TTC549 (cell line): ENCODE measurements around the gene RBL2.
"Not testable (repeated sequence)": the region's sequence is repeated elsewhere in the genome, so short reads cannot be mapped to it uniquely, and the experiment has no call there.

Experiments used
- FAIRE-seq: peaks from 2 replicates; lab custom pipeline; 2012; peaks lifted over from hg19 to GRCh38; lab: Jason Lieb, UNC

Gene RBL2

DNA sequence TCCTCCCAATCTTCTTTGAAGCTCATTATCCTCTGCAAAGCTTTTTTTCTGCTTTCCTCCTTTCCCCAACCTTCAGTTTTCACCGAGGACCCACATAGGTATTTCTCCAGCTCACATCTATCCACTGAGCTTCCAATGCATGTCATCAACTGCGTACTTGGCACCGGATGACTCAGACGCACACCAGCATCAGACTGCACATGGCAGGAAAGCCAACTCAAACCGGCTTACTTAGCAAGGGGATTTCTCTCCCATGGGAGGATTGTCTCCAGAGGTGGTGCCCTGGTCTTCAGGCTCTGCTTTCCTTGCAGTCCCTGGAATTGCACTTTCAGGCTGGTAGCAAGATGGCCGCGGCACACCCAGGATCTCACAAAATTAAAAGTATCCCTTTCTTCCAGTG is 70.4 kb downstream of the RBL2 start:
- no peak for FAIRE-seq

DNA sequence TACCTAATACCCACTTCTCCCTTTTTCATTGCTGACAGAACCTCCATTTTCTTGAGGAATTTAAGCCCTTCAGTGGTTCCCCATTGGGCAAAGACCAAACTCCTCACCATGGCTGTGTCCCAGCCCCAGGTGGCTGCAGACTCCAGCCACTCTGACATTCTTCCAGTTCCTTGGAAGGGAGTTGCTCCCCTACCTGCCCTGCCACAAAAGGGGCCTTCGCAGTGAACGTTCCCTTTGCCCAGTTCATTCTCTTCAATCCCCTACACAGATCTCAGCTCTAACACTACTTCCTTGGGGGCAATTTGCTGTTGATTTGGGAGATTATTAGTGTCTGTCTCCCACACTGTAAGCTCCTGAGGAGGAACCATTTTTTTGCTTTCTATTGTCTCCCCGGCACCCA is 72.0 kb downstream of the RBL2 start:
- no peak for FAIRE-seq

DNA sequence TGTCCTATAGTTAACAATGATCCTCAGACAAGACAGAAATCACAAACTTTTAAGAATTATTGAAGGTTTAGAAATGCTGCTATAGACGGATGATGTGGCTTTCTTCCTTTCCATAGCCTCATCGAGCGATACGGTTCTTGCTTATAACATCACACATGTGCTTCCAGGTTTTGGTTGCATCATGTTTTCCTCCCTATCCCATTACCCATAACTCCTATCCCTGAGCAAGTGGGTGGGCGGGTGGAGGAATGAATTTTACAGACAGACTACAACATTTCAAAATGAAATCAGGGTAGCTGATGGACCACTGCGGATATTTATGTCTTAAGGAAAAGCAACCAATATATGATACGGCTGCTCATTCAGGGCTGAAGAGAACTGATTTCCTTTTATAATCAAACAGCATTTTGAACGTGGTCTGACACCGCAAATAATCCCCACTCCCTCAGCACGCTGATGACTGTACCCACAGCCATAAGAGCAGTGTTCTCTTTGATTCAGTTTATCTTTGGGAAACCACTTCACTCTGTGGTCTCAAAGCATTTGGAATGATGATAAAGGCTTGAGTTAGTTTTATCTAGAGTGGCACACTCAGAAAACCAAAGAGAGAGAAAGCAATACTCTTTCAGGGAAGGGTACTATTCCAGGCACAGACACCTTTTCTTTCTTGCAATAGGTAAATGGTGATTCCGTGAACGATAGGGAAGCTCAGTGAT is 73.4 kb downstream of the RBL2 start:
- no peak for FAIRE-seq

DNA sequence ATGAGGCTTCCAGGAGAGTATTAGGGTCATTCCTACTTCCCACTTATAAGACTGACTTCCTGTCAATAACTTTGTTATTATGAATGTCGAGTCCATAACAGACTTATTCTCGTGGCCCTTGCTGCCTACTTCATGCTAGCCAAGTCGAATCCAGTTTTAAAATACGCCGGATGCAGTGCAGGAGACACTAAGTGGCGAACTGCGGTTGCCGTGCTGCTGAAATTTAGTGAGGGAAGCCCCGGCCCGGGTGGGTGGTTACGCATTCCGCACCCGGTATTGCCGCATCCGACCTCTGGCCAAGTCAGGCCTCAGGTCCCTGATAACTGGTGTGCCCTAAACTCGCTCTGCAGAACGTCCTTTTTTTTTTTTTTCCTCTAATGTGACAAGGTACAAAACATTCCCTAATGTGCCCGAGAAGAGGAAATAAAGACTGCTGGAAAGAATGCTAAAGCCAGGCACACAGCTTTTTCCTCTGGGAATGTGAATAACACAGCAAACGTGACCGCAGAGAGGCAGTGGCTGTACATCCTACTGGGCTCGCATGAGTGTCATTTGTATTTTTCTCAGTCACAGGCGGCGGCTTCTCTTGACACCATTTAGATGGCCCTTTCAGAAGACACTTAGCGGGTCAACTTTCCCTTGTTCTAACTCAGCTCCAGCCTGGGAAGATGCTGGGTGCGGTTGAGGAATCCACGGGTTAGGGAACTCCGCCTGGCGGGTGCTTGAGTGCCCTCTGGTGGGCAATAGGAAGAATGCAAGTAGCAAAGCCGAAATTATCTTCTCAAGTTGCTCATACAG is 75.8 kb downstream of the RBL2 start:
- FAIRE-seq: no peak

DNA sequence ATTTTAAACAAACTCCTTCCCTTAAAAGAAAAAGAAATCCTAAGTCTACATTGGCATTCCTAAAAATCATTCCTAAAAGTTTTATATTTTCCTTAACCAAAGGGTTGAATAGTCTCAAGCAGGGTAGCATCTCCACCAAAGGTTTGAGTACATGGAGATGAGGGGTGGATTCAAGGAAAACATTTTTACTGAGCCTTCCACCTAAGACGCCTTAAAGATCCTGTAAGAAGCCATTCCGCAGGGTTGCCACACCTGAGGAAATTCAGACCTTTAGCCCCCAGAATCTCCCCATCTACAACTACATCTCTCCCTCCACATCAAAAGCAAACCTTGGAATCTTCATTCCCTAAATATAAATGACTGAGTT is 76.4 kb downstream of the RBL2 start:
- no peak for FAIRE-seq

DNA sequence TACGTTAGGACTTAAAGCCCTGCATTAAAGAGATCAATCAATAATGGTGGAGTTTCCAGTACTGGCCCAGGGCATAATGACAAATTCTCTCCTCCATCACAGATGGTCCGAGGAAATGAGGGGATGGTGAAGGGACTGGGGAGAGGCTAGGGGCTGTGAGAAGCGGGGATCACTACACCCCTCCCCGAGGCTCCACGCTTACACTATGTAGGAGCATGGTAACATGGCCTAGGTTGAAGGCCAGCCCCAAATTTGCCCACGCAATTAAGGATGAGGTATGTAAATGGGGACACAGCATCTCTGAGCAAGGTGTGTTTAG is 76.8 kb downstream of the RBL2 start:
- no peak for FAIRE-seq

DNA sequence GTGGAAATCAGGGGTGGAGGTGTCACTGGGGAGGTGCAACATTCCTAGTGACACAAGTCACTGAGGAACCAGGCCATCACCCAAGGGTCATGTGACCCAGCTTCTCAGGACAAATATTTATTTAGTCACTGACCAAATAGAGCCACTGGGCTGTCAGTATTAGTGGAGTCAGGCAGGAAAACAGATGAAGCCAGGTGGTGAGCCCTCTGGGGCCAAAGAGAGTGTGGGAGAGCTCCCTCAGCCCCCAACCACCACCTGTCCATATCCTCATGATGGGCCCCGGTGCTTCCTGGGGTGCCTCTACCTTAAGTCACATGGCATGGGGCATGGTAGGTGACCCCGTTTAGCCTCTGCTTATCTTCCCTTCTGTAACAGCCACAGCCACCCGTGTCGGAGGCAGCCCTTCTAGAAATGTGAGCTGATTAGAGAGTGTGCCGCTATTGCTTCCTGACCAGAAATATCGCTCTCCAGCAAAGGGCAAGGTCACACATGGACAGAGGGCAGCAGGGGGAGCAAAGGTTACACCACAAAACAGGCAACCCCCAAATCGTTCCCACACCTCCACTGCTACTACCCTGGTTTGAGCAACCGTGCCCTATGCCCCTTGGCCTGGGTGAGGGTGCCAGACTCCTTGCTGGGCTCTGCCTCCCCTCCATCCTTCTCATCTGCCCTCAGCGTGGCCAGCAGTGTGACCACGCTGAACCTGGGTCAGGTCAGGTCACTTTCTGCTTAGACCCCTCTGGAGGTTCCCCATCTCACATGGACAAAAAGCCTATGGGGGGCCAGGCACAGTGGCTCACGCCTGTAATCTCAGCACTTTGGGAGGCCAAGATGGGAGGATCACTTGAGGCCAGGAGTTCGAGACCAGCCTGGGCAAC is 77.4 kb downstream of the RBL2 start:
- no peak for FAIRE-seq

DNA sequence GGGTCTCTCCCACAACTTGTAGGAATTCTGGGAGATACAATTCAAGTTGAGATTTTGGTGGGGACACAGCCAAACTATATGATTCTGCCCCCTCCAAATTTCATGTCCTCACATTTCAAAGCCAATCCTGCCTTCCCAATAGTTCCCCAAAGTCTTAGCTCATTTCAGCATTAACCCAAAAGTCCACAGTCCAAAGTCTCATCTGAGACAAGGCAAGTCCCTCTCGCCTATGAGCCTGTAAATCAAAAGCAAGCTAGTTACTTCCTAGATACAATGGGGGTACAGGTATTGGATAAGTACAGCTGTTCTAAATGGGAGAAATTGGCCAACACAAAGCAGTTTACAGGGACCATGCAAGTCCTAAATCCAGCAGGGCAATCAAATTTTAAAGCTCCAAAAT is 78.5 kb downstream of the RBL2 start:
- not testable (repeated sequence) for FAIRE-seq

DNA sequence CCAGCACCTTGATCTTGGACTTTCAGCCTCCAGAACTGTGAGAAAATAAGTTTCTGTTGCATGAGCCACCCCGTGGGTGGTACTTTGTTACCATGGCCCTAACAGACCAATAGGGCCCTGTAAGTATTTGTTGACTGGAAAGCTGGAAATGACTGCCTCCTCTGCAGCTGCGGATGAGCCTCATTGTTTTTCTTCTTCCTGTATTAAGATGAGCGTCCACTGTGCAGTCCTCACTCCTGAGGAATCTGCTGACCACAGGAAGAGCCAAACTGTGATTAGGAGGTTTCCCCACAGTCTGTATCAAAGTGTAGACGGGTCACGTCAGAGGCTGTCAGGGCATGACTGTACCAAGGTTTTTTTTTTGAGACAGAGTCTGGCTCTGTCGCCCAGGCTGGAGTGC is 81.0 kb downstream of the RBL2 start:
- no peak for FAIRE-seq

DNA sequence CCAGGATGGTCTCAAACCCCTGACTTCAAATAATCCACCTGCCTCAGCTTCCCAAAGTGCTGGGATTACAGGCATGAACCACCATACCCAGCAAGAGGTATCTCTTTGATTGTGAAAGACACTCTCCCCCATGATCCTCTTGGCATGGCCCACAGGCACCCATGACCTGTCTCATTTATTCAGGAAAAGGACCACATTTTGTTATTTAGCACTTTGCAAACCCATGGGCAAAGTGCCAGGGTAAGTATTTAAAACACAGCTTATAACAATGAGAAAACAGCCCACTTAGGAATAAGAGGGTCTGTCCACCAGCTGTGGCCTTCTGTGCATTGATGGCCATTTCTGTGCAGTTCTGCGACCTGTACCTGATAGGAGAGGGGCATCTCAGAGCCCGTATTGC is 81.5 kb downstream of the RBL2 start:
- FAIRE-seq: no peak

DNA sequence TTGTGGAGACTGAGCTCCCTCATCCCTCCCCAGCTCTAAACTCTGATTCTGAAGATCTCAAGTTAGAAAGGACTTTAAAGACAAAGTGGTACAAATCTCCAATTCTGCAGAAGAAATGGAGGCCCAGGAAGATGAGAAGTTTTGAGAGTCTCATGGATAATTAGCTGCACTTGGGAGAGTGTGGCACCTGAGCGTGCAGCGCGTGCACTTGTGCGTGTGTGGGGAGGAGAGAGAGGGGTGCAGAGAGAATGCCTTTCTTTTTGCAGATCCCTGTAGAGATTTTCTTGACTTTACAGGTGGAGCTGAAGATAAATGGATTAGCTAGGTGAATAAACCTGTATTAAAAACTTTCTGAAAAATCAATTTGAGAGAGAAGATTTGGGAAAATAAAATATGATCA is 83.6 kb downstream of the RBL2 start:
- FAIRE-seq: no peak

DNA sequence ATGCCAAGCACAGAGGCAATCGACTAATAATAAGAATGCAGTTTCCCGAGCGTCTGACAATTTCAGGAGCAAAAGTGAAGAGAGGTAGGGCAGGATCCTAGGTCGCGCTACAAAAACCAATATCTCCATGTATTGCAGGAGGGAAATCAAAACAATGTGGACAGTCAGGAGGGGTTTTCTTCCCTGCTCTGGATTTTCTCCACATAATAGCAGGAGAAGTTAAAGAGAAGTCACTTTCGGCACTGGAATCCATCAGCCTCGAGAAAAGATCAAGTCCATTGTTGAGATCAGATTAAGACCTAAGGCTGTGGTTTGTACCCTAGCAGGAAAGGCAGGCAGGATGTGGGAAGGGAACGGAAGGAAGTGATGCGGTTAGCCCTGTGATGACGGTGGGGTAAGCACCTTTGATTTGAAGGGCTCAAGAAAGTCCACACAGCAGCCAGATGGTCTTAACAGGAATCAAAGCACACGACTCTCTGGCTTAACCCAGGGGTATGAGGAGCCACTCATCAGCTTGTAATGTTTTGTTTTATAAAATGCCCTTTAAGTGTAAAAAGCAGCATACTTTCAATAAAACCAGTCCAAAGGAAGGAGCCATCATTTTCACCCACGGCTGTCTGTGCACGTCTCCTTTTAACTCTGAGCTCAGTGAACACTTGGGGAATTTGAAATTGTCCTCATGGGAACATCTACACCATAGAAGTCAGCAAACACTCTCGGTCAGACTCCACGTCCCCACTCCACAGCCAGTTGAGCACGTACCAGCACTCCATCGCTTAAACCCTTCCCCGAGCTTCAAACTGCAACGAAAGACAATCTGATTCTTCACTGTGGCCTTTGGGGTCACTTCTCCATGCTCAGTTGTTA is 84.5 kb downstream of the RBL2 start:
- FAIRE-seq: no peak

DNA sequence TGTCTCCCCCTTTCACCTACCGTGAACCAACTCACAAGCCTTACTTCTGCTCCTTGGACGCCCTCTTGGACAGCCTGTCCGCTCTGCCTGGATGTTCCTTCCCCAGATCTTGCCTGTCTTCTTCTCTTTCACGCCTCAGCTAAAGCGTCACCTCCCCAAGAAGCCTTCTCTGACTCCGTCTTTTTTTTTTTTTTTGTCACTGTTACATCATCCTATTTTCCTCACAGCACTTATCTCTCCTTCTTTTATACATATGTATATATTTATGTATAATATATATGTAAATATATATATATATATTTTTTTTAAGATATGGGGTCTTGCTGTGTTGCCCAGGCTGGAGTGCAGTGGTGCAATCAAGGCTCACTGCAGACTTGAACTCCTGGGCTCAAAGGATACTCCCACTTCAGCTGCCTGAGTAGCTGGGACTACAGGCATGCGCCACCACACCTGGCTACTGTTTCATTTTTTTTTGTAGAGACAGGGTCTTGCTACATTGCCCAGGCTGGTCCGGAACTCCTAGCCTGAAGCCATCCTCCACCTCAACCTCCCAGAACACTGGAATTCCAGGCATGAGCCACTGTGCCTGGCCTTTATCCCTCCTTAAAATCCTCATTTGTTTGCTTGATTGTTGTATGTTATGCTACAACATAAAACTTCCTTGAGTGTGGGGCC is 85.3 kb downstream of the RBL2 start:
- FAIRE-seq: no peak

DNA sequence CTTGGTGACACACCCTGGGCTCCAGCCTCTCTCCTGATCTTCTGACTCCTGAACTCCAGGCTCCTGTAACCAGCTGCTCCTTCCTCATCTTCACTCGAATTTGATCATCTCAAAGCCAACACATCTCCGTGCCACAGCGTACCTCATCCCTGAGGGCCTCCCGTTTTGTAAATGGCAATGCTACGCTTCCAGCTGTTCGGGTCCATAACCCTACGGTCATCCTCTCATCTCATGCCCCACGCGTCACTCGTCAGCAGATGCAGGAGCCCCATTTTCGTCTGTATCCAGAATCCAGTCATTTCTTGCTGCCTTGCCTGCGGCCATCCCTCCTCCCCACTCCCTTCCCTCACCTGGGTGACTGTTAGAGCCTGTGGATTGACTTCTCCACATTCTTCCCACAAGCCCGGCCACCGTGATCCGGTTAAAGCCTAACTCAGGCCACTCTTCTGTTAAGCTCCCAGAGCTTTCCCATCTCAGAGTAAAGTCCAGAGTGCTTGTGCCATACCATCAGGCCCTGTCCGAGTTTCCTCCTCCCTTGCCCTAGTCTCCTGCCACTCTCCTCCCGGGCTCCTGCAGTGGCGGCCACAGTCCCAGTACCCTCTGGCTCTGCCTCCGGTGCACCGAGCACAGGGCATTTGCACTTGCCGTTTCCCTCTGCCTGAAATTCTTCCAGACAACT is 89.0 kb downstream of the RBL2 start:
- no peak for FAIRE-seq

DNA sequence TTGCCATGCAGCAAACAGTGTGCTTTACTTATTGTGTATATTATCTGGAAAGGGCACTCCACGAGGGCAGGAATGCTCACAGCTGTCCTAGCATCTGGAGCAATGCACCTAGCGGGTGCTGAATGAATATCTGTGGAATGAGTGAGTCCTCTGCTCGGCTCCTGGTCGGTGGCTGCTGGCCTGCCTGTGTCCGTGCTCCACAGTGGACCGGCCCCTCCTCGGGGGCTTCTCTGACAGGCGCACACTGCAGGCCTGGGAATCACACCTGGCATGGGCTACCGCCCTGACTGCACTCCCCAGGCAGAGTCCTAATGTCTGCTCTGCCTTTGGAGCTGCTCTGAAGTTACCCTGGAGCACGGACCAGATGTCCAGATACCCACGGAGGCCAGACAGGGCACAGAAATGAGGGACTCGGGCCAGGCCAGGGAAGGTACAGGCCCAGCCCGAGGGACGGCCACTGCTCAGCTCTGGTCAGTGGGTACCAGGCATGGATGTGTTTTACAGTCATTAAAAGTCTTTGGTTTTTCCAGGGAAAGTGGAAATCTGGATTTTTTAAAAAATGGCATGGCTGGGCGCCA is 89.8 kb downstream of the RBL2 start:
- no peak for FAIRE-seq

DNA sequence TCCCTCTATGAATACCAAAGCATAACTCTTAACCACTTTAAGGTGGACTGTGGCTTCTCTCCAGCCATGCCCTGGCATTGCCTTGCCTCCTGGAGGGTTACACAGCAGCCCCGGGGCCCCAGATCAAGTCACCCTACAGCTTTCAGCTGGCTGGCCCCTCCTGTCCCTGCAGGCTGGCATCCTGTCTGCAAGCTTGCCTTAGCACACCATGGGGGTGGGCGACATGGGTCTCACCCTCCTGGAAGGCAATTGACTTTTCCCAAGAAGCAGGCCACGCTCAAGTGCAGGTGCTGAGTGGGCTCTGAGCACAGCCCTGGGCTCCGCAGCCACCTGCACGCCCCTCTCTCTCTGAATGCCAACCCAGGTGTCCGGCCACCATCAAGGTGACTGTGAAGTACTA is 94.5 kb downstream of the RBL2 start:
- FAIRE-seq: no peak

DNA sequence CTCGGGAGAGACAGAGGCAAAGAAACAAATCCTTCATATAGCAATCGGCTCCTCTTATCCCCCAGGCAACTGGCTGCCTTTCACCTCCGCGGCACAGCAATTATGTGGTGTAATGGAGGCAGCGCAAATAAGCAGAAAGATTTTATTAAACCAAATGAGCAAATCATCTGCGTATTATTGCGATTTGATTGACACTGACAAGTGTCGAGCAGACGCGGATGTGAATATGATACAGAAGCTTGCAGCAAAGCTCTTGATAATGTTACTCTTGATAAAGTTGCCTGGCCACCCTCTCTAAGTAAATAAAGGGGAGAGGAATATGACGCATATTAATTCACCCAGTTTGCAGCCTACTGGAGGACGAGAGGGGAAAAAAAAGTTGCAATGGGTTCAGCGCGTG is 95.2 kb downstream of the RBL2 start:
- FAIRE-seq: no peak

DNA sequence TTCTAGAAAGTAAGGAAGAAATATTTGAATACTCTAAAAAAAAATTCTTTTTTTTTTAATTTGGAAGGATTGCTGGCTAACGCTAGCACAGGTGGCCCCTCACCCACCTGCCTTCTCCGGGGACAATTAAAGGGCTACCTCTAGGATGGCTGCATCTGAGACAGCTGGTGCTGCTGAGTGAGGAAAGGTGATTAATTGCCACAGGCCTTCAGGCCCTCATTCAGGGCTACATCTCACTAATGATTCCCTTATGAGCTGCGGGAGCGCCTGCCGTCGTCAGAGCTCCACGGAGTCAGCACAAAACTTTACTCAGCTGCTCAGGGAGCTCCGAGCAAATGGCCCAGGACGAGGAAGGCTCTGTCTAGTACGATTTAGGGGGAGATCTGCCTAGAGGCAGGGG is 95.8 kb downstream of the RBL2 start:
- FAIRE-seq: no peak

DNA sequence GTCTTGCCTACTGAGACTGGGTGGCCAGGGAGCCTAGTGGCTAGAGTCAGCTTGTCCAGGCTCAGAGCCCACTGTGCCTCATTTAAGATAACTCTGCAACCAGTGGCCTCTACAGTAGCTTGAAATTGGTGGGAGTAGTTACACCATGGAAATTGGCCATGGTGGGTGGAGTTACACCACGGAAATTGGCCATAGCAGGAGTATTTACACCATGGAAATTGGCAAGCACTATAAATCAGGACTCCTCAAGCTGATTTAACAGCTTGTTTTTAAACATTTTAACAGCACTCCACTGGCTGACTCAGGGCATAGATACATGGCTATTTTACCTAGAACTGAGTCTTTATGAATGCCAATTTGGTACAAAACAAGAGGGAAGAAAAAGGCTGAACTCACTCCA is 96.5 kb downstream of the RBL2 start:
- FAIRE-seq: no peak

DNA sequence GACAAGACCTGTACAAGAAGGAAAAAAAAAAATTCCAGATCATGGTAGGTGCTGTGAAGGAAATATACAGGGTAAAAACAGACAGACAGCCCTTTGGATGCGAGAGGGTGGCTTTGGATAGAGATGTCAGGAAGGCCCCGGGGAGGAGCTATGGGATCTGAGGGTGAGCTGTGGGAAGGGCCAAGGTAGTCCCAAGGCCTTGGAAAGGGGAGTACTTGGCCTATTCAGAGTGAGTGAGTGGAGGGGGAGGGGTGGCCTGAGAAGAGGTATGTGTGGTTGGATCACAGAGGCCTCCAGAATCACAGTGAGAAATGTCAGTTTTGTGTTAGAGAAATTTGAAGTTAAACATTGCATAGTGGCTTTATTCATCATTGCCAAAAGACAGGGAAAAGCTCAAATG is 99.9 kb downstream of the RBL2 start:
- no peak for FAIRE-seq

DNA sequence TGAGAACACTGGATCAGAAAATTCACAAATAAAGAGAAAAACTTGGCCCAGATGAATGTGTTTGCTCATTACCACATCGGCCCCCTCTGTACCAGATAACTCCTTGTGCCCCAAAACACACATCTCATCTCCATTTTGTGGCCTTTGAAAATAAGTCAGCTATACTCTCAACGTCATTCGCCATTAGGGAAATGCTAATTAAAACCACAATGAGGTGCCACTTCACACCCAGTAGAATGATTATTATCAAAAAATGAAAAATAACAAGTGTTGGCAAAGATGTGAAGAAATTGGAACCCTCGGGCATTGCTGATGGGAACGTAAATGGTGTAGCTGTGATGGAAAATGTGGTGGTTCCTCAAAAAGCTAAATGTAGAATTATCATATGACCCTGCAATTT is 103.4 kb downstream of the RBL2 start:
- FAIRE-seq: no peak
